HG03135 (cell line): ENCODE results near the gene PPP1R1A.

ENCODE experiments used
- ATAC-seq: cut with Tn5 transposase; IDR thresholded peaks from one replicate; pipeline ENCODE4 v1.9.1; 2021; ENCODE audit warnings: mild to moderate bottlenecking, moderate library complexity; ENCODE audit not compliant: unreplicated experiment

The PPP1R1A gene, protein sequence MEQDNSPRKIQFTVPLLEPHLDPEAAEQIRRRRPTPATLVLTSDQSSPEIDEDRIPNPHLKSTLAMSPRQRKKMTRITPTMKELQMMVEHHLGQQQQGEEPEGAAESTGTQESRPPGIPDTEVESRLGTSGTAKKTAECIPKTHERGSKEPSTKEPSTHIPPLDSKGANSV

DNA sequence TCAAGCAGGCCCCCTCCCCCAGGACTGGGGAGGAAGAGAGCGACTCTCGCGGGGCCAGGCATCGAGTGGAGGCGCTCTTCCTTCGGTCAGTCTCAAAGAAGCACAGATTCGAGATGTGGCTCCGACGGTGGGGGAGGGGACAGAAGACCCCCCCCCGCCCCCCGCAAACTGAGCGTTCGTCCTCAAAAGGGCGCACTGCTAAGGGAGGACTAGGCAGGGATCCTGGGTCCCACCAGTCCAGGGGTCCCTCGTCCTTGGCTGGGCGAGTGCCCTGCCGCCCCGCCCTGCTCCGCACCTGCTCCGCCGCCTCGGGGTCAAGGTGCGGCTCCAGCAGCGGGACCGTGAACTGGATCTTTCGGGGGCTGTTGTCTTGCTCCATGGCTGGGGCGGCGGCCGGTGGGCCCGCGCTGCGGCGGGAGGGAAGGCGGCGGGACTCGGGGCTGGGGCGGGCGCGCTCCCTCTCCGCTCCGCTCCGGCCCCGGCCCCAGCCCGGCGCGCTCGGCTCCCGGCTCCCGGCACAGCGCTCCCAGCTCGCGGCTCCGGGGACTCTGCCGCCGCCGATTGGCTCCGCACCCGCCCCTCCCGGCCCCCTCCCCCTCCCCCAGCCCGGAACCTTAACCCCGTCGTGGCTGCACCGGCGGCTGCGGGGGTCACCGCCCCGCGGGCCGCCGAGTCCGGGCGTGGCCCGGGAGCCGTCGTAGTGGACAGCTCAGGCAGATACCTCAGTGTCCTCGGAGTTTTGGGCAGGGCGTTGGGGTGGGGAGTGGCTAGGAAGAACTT, at the start of gene PPP1R1A:
Gene PPP1R1A (minus strand): TSS at position 550 of the 780 bp plus-strand sequence. CDS start 171 bp downstream, at position 379.
- ATAC-seq, result no peak

- no peak for ATAC-seq
Observed at GRCh38 chr12:54634795-54635194, 46.3 kb upstream of the PPP1R1A start, which contains the start of gene LACRT. Gene LACRT (minus strand): TSS chr12:54634895. CDS start chr12:54634841, 54 bp downstream.

DNA sequence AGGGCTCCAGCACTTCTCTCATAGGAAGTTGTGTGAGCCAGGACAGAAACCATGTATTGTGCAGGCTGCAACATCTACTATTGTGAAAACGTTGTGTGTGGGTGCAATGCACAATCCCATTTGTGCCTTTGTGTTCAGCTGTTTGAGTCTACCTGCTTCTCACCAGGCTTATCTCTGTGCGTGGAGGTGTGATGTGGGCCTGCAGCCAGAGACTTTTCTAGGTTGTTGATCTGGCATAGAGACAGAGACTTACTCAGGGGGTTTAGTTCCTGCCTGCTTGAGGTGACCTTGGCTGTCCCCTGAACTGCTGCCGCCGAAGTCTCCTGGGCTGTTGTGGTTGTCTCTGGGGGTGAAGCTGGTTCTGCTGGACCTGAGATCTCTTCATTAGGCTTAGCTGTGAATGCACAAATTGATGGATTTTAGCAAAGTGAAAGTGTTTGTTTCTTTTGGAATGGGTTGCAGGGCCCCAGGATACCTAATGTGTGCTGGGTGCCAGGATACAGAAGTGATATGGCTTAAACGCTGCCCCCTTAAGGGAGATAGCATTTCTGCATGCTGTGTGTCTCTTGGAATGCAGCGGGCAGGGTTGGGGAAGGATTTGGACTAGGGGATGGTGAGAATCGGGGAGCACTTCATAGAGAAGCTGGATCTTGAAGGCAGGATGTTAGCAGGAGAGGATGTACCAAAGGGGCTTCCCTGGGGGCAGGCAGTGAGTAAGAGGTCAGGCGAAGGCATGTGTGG, 43.7 kb upstream of the PPP1R1A start:
- ATAC-seq, result no peak

DNA sequence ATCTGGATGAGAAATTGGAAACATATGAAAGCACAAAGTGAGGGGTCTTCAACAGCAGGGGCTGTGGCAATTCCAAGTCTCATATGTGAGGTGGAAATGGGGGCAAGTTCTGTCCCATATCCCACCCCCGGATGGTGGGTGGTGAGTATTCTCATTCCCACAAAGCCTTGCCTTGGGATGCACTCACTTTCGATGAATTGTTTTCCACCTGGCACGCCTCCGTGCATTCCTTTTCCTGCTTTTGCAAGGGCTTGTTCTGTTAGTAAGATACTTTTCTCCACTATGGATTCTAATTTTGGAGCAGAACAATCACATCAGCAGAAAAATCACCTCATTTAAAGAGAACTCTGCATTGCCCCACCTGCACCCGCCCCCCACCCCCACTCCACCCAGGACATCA, 43.1 kb upstream of the PPP1R1A start:
- ATAC-seq, result no peak

- no peak for ATAC-seq
Observed at GRCh38 chr12:54629925-54630324, 41.5 kb upstream of the PPP1R1A start.

DNA sequence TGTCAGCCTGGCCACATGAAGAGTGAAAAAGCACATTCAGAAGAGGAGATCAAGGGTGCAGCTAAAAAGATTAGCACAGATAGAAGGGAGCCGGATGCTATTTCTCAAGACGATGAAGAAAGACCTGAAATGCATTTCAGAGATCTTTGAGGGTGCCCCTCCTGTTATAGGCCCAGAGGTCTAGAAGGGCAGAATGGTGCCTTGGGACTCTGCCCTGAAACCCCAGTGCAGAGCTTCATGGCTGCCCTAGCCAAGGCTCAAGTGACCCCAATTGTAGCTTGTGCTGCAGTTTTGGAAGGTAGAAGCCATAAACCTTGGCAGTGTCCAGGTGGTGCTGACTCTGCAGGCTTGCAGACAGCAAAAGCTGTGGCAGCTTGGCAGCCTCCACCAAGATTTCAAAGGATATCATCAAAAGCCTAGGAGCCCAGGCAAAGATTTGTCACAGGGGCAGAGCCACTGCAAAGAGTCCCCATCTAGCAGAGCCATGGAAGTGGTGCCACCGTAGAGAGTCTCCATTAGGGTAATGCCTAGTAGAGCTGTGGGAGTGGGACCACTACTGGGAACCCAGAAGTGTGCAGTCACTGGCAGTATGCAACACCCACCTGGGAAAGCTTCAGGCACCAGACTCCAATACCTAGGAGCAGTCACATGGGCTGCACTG, 39.9 kb upstream of the PPP1R1A start:
- no peak for ATAC-seq

GRCh38 chr12:54627304-54627703, 38.8 kb upstream of the PPP1R1A start:
- ATAC-seq, result no peak

DNA sequence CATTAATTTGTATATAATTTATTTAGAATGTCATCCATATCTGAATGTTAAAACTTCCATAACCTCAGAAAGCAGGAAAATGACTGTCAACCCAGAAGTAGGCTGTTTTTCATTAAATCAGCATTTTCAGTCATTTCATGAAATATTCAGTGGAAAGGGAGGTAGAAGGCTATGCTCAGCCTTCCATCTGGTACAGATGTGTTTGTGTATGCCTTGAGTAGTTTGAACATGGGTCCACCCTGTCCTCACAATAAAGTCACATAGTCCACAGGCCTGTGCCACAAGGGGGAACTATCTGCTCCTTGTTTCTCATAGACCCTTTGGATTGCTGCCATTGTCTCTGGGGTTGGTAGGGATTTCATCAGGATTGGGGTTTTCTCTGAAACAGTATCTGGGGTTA, 37.1 kb upstream of the PPP1R1A start:
- ATAC-seq, result no peak

DNA sequence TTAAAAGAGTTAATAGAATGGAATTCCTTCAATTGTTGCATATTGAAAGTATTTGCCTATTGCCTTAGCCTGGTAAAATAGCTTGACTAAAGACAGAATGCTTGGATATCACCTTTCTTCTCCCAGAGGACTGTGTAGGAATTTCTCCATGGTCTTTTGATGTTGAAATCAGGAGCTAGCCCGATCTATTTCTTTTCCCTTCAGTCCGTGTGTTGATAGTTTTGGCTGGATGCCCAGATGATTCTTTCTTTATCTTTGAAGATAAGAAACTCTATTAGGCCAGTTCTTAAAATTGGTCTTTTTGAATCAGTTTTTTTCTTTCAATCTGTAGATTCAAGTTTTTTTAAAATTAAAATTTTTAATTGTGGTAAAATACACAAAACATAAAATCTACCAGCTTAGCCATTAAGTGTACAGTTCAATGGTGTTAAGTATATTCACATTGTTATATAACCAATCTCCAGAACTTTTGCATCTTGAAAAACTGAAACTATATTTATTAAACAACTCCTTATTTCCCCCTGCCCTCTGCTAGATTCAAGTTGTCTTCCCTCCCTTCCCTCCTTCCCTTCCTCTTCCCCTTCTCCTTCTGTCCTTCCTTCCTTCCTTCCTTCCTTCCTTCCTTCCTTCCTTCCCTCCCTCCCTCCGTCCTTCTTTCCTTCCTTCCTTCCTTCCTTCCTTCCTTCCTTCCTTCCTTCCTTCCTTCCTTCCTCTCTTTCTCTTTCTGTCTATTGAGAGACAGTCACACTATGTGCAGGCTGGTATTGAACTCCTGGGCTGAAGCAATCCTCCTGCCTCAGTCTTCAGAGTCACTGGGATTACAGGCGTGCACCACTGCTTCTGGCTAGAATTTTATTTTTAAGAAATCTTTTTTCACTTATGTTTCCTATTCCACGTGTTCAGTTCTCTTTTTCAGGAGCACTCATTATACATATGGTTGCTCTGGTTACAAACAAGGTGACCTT, 36.1 kb upstream of the PPP1R1A start:
- no peak for ATAC-seq

DNA sequence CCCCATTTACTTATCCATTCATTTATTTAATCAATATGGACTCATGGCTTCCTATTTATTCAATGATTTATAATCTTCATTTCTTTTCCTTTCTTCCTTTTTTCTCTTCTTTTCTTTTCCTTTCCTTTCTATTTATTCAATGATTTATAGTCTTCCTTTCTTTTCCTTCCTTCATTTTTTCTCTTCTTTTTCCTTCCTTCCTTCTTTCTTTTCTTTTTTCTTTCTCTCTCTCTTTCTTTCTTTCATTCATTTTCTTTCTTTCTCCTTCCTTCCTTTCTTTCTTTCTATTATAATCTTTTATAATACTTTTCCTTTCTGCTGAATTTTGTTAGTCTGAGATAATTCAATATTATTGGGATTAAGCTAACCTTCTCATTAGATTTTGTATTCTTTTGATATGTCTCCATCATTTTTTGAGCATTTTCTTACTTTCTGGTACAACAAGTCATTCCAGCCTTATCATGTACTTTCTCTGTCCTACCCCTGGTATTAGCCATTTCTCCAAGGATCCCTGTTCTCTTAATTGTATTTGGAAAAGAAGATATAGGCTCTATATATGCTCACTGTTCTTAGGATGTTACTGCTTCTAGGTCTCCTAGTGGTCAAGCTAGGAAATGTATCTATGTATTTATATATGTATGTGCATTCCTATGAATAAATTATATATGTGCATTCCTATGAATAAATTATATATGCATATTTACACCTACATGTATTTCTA, 34.2 kb upstream of the PPP1R1A start:
- ATAC-seq, result no peak

DNA sequence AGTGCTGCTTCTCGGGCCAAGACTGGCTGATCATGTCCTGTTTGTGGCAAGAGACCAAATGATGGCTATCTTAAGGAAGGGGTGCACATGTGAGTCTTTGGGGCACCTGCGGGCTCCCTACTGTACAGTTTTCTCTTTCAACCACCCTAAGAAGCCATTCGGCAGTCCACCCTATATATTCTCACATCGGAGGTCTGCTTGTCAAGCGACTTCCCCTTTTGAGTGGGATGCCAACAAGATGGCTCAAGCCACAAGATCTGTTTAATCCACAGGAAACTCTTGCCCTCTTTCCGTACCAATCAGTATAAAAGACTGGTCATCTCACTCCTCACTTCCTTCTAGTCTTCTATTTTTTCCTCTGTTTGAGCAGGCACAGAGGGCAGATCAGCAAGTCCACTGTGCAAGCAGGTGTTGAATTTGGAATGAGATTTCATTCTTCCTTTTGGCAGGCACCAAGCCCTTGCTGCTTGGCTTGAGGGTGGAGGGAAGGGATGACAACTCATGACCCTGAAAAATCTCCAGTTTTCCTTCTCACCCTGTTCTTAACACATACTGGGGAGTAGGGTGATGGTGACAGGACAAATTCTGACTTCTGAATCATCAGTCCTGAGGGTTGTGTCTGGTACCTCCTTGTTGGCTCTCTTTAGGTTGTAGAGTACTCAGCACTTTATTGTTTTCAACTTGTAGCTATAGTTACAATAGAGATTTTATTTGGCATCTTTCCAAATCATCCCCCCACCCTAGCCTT, 28.6 kb upstream of the PPP1R1A start:
- no peak for ATAC-seq

DNA sequence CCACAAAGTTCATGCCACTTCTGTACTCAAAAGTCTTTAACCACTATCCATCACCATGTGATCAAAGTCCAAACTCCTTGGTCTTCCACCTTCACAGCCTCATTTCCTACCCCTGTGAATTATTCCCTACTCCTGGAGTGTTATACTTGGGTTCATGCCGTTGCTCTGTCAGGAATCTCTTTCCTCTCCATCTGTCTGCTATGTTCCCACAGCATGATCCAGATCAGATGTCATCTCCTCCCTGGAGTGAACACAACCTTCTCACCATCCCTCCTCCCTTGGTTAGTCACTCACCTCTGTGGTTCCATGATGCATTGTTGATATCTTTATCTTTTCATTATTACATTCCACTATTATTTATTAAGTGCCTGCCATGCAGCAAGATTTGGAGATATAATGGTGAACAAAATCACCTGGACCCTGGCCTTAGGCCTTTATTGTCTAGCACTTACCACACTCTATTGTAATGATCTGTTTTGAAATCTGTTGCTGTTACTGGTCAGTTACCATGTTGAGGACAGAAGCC, 23.8 kb upstream of the PPP1R1A start:
- no peak for ATAC-seq

DNA sequence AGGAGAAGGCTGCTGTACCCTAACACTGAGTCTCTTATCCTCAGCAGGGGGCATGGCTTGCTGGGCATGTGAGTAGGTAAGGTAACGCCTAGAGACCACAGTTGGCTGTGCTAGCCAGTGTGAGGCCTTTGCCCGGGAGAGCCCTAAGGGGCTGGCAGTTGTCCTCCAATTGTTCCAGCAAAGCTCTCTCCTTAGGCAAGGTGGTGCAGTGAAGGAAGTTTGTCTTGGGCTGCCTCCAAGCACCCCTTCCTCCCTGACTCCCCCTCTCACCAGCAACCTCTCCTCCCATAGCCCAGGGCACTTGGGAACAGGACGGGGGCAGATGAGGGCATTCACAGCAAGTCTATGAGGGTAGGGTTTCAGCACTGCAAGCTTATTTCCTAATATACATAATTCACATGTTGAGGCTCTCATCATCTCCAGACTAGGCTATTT, 23.3 kb upstream of the PPP1R1A start:
- no peak for ATAC-seq

GRCh38 chr12:54608769-54609168, 20.3 kb upstream of the PPP1R1A start:
- no peak for ATAC-seq

GRCh38 chr12:54608156-54608555, 19.7 kb upstream of the PPP1R1A start:
- no peak for ATAC-seq

- no peak for ATAC-seq
Observed at GRCh38 chr12:54606556-54606955, 18.1 kb upstream of the PPP1R1A start.

- no peak for ATAC-seq
Observed at GRCh38 chr12:54605138-54605970, 16.9 kb upstream of the PPP1R1A start.

GRCh38 chr12:54604436-54604835, 16.0 kb upstream of the PPP1R1A start:
- ATAC-seq, result no peak
